GM21360 (cell line): ENCODE measurements around the gene PTBP3.

Source experiments
- ATAC-seq: cut with Tn5 transposase; IDR thresholded peaks from one replicate; pipeline ENCODE4 v1.9.1; 2021; ENCODE audit warnings: mild to moderate bottlenecking, moderate library complexity; ENCODE audit not compliant: unreplicated experiment

The PTBP3 gene

DNA sequence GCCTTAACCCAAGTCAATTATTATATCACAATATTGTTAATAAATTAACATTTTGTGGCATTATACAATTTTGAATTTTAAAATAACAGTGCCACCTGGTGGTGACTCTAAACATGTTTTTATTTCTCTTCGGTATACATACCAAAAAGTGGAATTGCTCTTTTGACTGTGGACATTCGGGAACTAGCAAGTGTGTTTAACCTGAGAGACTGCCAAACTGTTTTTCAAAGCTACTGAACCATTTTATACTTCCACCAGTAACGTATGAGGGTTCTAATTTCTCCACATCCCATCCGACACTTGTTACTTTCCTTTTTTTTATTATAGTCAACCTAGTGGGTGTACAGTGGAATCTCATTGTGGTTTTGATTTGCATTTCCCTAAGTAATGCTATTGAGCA, 28.2 kb upstream of the PTBP3 start:
- no peak for ATAC-seq

DNA sequence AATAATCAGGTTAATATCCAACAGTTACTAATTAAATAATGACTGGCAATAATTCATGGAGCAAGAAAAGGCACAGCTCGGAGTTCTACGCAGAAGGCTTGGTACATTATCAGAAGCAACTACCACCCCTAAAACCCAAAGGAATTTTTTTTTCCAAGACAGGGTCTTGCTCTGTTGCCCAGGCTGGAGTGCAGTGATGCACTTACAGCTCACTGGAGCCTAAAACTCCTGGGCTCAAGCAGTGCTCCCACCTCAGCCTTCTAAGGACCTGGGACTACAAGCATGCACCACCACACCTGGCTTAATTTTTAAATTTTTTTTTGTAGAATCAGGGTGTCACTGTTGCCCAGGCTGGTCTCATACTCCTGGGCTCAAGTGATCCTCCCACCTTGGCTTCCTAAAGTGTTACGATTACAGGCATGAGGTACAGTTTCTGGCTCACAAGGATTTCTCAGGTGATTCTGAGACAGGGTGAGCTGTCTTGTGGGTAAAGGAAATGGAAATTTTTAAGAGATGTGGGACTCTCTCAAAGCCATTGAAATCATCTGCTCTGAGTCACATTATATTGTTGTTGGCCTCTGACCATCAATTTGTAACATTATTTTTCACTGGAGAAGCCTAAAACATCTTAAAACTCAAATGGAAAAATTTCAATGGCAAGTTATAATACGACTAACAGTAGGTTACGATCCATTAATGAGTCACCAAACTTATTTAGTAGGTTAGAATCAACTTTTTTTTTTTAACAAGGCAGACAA, 26.8 kb upstream of the PTBP3 start:
- no peak for ATAC-seq

- no peak for ATAC-seq
Observed at GRCh38 chr9:112355427-112355897, 22.0 kb upstream of the PTBP3 start.

- ATAC-seq = no peak
Observed at GRCh38 chr9:112354081-112354743, 20.8 kb upstream of the PTBP3 start.

- ATAC-seq = no peak
Observed at GRCh38 chr9:112352209-112352608, 18.8 kb upstream of the PTBP3 start.

DNA sequence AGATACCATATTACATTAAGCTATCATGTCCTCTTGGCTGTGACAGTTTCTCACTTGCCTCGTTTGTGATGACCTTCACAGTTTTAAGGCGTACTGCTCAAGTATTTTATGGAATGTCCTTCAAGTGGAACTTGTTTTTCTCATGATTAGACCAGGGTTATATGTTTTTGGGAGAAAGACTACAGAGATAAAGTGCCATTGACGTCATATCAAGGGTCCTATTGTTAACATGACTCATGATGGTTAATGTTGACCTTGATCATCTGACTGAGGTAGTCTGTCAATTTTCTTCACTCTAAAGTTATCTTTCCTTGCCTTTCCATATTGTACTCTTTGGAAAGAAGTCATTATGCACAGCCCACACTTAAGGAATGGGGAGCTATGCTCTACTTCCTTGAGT, 17.8 kb upstream of the PTBP3 start:
- ATAC-seq = no peak

- no peak for ATAC-seq
Observed at GRCh38 chr9:112349008-112349333, 15.6 kb upstream of the PTBP3 start.

DNA sequence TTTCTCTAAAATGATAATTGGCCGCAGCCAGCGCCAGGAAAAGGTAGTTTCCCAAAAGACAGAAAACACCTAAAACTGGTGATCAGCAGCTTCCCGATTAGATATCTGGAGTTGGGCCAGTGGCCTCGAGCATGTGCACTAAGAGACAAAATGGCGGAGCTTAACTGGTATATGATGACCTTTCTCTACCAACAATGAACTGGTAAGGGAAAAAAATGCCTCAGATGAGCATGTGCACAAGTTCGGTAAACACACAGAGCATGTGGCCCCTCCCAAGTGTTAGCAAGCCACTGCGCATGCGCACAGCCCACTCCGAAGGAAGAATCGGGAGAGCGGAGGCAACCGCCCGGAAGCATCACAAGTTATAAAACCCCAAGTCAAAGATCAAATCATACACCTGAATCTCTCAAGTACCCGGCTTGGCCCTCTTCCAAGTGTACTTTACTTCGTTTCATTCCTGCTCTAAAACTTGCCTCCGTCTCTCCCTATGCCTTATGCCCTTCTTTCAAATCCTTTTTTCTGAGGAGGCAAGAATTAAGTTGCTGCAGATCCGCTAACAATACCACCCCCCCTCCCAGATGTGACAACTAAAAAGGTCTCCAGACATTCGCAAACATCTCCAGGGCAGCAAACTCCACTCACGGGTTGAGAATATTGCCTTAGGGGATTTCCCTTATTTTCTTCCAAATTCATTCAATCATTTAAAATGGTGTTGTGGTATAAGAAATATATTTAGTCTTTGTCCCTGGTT, 15.0 kb upstream of the PTBP3 start:
- ATAC-seq = no peak

GRCh38 chr9:112341730-112342129, 8.3 kb upstream of the PTBP3 start:
- no peak for ATAC-seq

DNA sequence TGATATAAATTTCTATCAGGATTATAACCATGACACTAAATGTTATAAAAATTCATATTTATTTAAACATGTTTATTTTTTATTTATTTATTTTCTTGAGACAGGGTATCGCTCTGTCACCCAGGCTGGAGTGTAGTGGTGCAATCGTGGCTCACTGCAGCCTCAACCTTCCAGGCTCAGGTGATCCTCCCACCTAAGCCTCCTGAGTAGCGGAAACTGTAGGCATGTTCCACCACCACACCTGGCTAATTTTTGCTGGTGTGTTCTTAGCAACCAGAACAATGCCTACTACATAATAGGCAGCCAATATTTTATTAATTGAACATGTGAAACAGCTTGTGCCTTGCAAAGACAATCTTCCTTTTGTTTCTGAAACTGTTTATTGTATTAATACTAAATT, 6.5 kb upstream of the PTBP3 start:
- ATAC-seq = no peak

GRCh38 chr9:112338561-112338960, 5.1 kb upstream of the PTBP3 start:
- no peak for ATAC-seq

GRCh38 chr9:112337547-112337946, 4.1 kb upstream of the PTBP3 start:
- no peak for ATAC-seq

GRCh38 chr9:112334432-112334841, 1.0 kb upstream of the PTBP3 start:
- no peak for ATAC-seq

DNA sequence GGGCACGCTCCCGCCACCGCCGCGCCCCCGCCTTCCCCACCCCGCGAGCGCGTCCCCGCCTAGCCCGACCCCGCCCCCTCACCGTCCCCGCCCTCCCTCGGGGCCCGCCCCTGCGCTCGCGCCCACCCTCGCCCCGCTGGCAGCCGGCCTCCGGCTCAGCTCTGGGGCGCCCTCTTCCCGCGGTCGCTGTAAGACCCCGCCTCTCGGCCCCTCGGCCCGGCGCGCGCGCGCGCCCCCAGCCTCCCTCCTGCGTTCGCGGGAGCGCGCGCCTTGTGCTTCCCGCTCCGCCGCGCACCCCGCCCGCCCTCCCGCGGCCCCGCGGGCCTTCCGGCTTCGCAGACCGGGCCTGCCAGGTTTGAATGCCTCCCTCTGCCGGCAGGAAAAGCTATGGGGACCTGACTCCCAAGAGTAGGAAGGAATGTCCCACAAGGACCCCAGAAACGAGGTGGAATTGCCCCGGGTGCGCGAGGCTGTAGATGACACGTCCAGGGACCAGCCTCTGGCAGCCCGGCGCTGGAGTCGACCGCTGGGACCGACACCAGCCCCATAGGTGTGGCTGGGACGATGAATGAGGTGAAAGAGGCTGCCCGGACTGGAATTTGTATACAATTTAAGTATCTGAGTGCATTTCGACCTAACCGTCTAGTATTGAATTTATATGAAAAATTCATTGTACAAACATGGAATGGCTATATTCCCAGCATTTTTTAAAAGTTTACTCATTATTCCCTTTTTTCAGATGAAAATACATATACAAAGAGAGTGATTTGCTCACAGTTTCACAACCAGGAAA, 416 bp upstream of the PTBP3 start:
- ATAC-seq = peak; percentile 76

- ATAC-seq = no peak
Observed at GRCh38 chr9:112332674-112332976, 794 bp downstream of the PTBP3 start.

- no peak for ATAC-seq
Observed at GRCh38 chr9:112332214-112332613, 1.2 kb downstream of the PTBP3 start.

DNA sequence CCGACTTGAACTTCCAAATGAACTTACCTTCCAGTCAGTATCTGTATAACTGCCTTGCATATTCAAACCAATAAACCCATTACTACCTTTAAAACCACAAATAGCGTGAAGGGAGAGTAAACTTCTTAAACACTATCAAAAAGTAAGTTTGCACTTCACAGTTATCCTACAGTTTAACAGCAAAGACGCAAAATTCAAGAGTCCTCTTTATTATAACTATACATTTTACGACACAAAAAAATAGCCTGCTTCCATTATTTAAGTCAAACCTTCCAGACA, 1.8 kb downstream of the PTBP3 start:
- ATAC-seq = no peak

DNA sequence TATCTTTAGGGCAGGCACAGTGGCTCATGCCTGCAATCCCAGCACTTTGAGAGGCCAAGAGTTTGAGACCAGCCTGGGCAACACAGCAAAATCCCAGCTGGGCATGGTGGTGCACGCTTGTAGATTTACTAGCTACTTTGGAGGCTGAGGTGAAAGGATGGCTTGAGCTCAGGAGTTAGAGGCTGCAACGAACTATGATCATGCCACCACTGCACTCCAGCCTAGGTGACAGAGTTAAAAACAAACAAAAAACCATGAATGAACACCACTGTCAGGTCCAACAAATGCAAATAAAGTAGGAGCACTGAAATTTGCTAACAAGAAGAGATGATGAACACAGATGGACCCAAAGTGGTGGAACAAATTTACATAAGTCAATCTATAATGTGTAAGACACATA, 4.9 kb downstream of the PTBP3 start:
- ATAC-seq = no peak

DNA sequence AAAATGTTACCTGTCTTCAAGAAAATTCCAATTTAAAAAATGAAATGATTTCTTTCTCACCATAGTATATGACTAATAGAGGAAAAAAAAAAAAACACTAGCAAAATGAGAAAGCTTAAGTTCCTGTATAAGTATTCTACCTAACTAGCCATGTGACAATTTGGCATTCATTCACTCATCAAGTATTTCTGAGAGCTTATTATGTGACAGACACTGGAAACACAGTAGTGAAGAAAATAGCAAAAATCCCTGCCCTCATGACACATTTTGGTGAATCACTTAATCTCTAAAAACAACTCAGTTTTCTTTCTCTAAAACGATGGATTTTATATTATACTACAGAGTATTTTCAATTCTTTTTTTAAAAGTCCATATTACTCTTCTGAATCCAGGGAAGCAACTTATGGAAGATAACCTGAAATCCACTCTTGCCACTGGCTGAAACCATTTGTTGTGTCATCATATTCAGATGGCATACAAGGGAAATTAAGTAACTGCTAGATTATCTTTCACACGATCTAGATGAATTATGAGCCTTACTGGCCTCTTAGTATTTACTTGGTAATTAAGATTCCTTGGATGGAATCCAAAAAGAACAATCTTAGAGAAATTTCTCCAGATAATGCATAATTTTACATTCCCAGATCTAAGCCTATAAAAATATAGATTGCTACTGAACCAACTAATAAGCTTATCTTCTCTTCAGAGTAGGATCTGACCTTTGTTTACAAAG, 5.5 kb downstream of the PTBP3 start:
- no peak for ATAC-seq

- ATAC-seq = no peak
Observed at GRCh38 chr9:112326194-112326593, 7.2 kb downstream of the PTBP3 start.

- ATAC-seq = no peak
Observed at GRCh38 chr9:112325600-112325999, 7.8 kb downstream of the PTBP3 start.
